ENCODE data around the gene GSTCD.
A peak's percentile ranks its signal among the peaks of the same experiment; 100 is the strongest.
"Not testable (repeated sequence)": the region's sequence is repeated elsewhere in the genome, so short reads cannot be mapped to it uniquely, and the experiment has no call there.

The GSTCD gene

DNA sequence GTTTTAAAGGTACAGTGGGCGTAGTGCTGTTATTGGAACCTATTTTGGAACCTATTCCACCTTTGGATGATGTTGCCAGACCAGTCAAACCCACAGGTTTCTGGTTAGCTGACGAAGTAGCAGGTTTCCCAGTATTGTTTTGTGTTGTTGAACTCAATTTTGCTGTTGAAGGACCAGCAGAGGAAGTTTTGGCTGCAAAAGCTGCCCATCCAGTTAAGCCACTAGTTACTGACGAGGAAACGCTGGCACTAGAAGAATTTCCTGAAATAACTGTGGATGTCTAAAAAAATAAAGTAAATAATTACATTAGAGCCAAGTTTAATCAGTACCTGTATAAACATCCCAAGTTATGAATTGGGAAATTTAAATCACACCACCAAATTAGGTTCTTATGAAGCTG, 25.5 kb upstream of the GSTCD start:
- H3K9me3 ChIP-seq (ENCODE audit: insufficient read depth, low read length, severe bottlenecking): no peaks in the 10 kb centered on the region
- no peaks in the 10 kb centered on the region for H3K4me1 ChIP-seq (ENCODE audit: insufficient read depth, low read length)
- H2AFZ ChIP-seq (ENCODE audit: low read depth, low read length): no peak overlapping the region
- no peak overlapping the region for H3K4me2 ChIP-seq (ENCODE audit: insufficient read depth, low read length)
- TF ChIP-seq EZH2 (IDR thresholded peaks at IDR 0.05; ENCODE audit: borderline replicate concordance, low read depth, low read length, severe bottlenecking): no peak
- TF ChIP-seq, protein P1, sequence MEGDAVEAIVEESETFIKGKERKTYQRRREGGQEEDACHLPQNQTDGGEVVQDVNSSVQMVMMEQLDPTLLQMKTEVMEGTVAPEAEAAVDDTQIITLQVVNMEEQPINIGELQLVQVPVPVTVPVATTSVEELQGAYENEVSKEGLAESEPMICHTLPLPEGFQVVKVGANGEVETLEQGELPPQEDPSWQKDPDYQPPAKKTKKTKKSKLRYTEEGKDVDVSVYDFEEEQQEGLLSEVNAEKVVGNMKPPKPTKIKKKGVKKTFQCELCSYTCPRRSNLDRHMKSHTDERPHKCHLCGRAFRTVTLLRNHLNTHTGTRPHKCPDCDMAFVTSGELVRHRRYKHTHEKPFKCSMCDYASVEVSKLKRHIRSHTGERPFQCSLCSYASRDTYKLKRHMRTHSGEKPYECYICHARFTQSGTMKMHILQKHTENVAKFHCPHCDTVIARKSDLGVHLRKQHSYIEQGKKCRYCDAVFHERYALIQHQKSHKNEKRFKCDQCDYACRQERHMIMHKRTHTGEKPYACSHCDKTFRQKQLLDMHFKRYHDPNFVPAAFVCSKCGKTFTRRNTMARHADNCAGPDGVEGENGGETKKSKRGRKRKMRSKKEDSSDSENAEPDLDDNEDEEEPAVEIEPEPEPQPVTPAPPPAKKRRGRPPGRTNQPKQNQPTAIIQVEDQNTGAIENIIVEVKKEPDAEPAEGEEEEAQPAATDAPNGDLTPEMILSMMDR (IDR thresholded peaks at IDR 0.05; ENCODE audit: borderline replicate concordance, extremely low read depth, low read length, poor library complexity, severe bottlenecking): no peak
- no peaks in the 10 kb centered on the region for H3K27me3 ChIP-seq (ENCODE audit: insufficient read depth, low read length, poor library complexity)
- ATAC-seq (ENCODE audit: insufficient read depth, low read depth) (no peak), DNase-seq (no peak)
- no peaks in the 10 kb centered on the region for H3K79me2 ChIP-seq (ENCODE audit: insufficient read depth, low read length)
- peaks cover 46% of the 10 kb centered on the region for H3K36me3 ChIP-seq (ENCODE audit: insufficient read depth, low read length)
- no peak overlapping the region for H3K27ac ChIP-seq (ENCODE audit: low read length)
- H3K4me3 ChIP-seq (ENCODE audit: low read depth in 1 of 2, low read length in 2 of 2): no peak overlapping the region
- H3K9ac ChIP-seq (ENCODE audit: low read depth, low read length): no peak overlapping the region
- H4K20me1 ChIP-seq (ENCODE audit: insufficient read depth, low read length): no peaks in the 10 kb centered on the region

DNA sequence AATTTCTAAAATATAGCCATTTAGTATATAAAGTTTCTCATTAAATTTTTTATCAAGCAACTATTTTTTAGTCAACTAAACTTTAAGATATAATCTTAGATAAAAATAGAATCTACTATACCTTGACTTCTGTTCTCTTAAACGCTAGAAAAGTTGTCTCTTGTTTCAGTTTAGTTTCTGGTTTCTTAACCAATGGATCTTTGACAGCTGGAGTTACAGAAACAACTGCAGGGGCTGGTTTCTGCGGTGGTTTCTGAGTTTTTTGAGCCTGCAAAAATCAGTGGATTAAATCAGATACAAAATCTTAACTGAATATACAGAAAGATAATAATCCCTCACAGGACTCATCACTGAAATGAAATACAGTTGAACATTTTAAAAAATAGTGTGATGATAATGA, 22.0 kb upstream of the GSTCD start:
- Histone ChIP-seq H3K36me3 (ENCODE audit: insufficient read depth, low read length) (peaks cover 76% of the 10 kb centered on the region), H3K4me2 (ENCODE audit: insufficient read depth, low read length) (no peak overlapping the region)

DNA sequence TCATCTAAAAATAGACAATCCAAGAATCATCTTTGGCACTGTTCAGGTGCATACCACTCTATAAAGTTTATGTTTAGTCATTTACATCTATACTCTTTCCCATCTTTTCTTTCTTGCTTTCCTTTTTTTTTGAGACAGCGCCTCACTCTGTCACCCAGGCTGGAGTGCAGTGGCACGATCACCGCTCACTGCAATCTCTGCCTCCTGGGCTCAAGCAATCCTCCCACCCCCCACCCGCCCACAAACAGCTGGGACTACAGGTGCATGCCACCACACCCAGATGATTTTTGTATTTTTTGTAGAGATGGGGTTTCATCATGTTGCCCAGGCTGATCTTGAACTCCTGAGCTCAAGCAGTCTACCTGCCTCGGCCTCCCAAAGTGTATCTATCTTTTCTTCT, 13.8 kb upstream of the GSTCD start:
- not testable (repeated sequence) for ATAC-seq (ENCODE audit: insufficient read depth, low read depth); DNase-seq; H3K27ac ChIP-seq (ENCODE audit: low read length); H3K4me1 ChIP-seq (ENCODE audit: insufficient read depth, low read length); H3K9me3 ChIP-seq (ENCODE audit: insufficient read depth, low read length, severe bottlenecking); H4K20me1 ChIP-seq (ENCODE audit: insufficient read depth, low read length); H3K27me3 ChIP-seq (ENCODE audit: insufficient read depth, low read length, poor library complexity); H3K79me2 ChIP-seq (ENCODE audit: insufficient read depth, low read length); H2AFZ ChIP-seq (ENCODE audit: low read depth, low read length); H3K9ac ChIP-seq (ENCODE audit: low read depth, low read length); H3K4me3 ChIP-seq (ENCODE audit: low read depth in 1 of 2, low read length in 2 of 2); H3K4me2 ChIP-seq (ENCODE audit: insufficient read depth, low read length)
- peaks cover 72% of the 10 kb centered on the region for H3K36me3 ChIP-seq (ENCODE audit: insufficient read depth, low read length)
- TF ChIP-seq, protein P1 (IDR thresholded peaks at IDR 0.05; ENCODE audit: borderline replicate concordance, extremely low read depth, low read length, poor library complexity, severe bottlenecking): peak; percentile 9

More for the DNA sequence above, 22.0 kb upstream of the GSTCD start:
- DNase-seq (no peak), ATAC-seq (ENCODE audit: insufficient read depth, low read depth) (no peak)
- Histone ChIP-seq H3K4me3 (ENCODE audit: low read depth in 1 of 2, low read length in 2 of 2) (no peak overlapping the region), H3K4me1 (ENCODE audit: insufficient read depth, low read length) (no peaks in the 10 kb centered on the region), H3K27ac (ENCODE audit: low read length) (no peak overlapping the region), H2AFZ (ENCODE audit: low read depth, low read length) (no peak overlapping the region), H3K79me2 (ENCODE audit: insufficient read depth, low read length) (no peaks in the 10 kb centered on the region), H3K27me3 (ENCODE audit: insufficient read depth, low read length, poor library complexity) (no peaks in the 10 kb centered on the region), H4K20me1 (ENCODE audit: insufficient read depth, low read length) (no peaks in the 10 kb centered on the region), H3K9ac (ENCODE audit: low read depth, low read length) (no peak overlapping the region), H3K9me3 (ENCODE audit: insufficient read depth, low read length, severe bottlenecking) (no peaks in the 10 kb centered on the region)
- TF ChIP-seq, protein P1 (IDR thresholded peaks at IDR 0.05; ENCODE audit: borderline replicate concordance, extremely low read depth, low read length, poor library complexity, severe bottlenecking): no peak
- no peak for TF ChIP-seq EZH2 (IDR thresholded peaks at IDR 0.05; ENCODE audit: borderline replicate concordance, low read depth, low read length, severe bottlenecking)

DNA sequence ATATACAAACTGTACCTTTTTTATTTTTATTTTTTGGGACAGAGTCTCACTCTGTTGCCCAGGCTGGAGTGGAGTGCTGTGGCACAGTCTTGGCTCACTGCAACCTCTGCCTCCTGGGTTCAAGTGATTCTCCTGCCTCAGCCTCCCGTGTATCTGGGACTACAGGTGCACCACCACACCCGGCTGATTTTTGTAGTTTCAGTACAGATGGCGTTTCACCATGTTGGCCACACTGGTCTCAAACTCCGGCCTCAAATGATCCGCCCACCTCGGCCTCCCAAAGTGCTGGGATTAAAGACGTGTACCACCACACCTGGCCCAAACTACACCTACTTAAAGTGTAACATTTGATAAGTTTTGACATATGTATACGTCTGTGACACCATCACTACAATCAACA, 12.8 kb upstream of the GSTCD start:
- ATAC-seq (ENCODE audit: insufficient read depth, low read depth); H4K20me1 ChIP-seq (ENCODE audit: insufficient read depth, low read length); H3K27ac ChIP-seq (ENCODE audit: low read length); H2AFZ ChIP-seq (ENCODE audit: low read depth, low read length); H3K9me3 ChIP-seq (ENCODE audit: insufficient read depth, low read length, severe bottlenecking); H3K4me1 ChIP-seq (ENCODE audit: insufficient read depth, low read length); H3K9ac ChIP-seq (ENCODE audit: low read depth, low read length); H3K4me3 ChIP-seq (ENCODE audit: low read depth in 1 of 2, low read length in 2 of 2); DNase-seq; H3K4me2 ChIP-seq (ENCODE audit: insufficient read depth, low read length); H3K27me3 ChIP-seq (ENCODE audit: insufficient read depth, low read length, poor library complexity): not testable (repeated sequence)
- H3K36me3 ChIP-seq (ENCODE audit: insufficient read depth, low read length): peaks cover 66% of the 10 kb centered on the region
- H3K79me2 ChIP-seq (ENCODE audit: insufficient read depth, low read length): peaks cover 13% of the 10 kb centered on the region
